Upper lobe of right lung (tissue), 1 donor: ENCODE measurements around the gene TOGARAM2. TPM values are rescaled to one million over a fixed set of nuclear protein-coding genes. Genes with fewer than 3 reads are reported as not detected.

Experiments
- ATAC-seq: fragments of 200-7000 bp; cut with Tn5 transposase; one replicate; pipeline ENCODE4 v1.9.1; 2020; ENCODE audit warnings: mild to moderate bottlenecking, moderate library complexity
- DNase-seq: peaks from one replicate; pipeline ENCODE4 v3.0.0-alpha.2; 2020
- H3K27ac ChIP-seq: fragments of 200-600 bp; one replicate; pipeline ENCODE4 v1.8.0; 2022
- H3K27me3 ChIP-seq: fragments of 200-600 bp; one replicate; pipeline ENCODE4 v1.8.0; 2022; ENCODE audit warnings: mild to moderate bottlenecking
- H3K36me3 ChIP-seq: fragments of 200-600 bp; one replicate; pipeline ENCODE4 v1.8.0; 2022
- H3K4me1 ChIP-seq: fragments of 200-600 bp; one replicate; pipeline ENCODE4 v1.8.0; 2022
- H3K4me3 ChIP-seq: fragments of 200-600 bp; one replicate; pipeline ENCODE4 v1.8.0; 2022; ENCODE audit warnings: mild to moderate bottlenecking
- H3K9me3 ChIP-seq: fragments of 200-600 bp; one replicate; pipeline ENCODE4 v1.8.0; 2022
- intact Hi-C: fragments of 100-400 bp; cut with DNase I; formaldehyde crosslinking; loops from one replicate; pipeline ENCODE4 v1.11.0; 2022
- total RNA-seq: library from RNA; stranded (reverse); fragmentation: NEBNext Ultra II Directional; extraction: Animal tissue kit (Norgen Biotek cat#: 25700); gene quantifications from one replicate; pipeline ENCODE4 v1.2.1, GENCODE V29; 2021
- TF ChIP-seq, protein P1 (sequence below): fragments of 200-600 bp; IDR thresholded peaks from one replicate; pipeline ENCODE4 v1.8.0; 2022; ENCODE audit warnings: antibody characterized with exemption
- donor health status: DM: no; HTN: yes; CAD: no; lungs with severe emphysema.

Gene TOGARAM2
- total RNA-seq, 1 donor from 2014 or later = 0.72 TPM

DNA sequence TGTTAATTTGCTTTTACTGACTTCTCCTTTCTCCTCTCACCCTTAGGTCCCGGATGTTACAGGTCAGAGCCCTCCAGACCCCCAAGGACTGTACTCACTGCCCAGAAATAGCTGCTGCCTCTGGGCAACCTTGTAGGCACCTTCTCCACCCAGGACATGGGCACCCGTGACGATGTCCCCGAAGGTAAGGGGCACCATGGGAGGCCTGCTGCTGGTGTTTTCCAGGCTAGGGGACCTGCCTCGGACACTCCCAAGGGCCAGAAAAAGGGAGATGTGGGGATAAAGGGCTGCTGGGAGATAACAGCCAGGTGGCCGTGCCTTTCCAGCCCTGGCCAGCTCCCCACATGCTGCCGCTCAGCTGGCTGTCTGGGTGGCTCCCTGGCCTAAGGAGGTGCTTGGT is 13.6 kb downstream of the TOGARAM2 start:
- no peaks in the 10 kb centered on the region for H3K9me3 ChIP-seq
- TF ChIP-seq, protein P1, sequence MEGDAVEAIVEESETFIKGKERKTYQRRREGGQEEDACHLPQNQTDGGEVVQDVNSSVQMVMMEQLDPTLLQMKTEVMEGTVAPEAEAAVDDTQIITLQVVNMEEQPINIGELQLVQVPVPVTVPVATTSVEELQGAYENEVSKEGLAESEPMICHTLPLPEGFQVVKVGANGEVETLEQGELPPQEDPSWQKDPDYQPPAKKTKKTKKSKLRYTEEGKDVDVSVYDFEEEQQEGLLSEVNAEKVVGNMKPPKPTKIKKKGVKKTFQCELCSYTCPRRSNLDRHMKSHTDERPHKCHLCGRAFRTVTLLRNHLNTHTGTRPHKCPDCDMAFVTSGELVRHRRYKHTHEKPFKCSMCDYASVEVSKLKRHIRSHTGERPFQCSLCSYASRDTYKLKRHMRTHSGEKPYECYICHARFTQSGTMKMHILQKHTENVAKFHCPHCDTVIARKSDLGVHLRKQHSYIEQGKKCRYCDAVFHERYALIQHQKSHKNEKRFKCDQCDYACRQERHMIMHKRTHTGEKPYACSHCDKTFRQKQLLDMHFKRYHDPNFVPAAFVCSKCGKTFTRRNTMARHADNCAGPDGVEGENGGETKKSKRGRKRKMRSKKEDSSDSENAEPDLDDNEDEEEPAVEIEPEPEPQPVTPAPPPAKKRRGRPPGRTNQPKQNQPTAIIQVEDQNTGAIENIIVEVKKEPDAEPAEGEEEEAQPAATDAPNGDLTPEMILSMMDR = no peak

DNA sequence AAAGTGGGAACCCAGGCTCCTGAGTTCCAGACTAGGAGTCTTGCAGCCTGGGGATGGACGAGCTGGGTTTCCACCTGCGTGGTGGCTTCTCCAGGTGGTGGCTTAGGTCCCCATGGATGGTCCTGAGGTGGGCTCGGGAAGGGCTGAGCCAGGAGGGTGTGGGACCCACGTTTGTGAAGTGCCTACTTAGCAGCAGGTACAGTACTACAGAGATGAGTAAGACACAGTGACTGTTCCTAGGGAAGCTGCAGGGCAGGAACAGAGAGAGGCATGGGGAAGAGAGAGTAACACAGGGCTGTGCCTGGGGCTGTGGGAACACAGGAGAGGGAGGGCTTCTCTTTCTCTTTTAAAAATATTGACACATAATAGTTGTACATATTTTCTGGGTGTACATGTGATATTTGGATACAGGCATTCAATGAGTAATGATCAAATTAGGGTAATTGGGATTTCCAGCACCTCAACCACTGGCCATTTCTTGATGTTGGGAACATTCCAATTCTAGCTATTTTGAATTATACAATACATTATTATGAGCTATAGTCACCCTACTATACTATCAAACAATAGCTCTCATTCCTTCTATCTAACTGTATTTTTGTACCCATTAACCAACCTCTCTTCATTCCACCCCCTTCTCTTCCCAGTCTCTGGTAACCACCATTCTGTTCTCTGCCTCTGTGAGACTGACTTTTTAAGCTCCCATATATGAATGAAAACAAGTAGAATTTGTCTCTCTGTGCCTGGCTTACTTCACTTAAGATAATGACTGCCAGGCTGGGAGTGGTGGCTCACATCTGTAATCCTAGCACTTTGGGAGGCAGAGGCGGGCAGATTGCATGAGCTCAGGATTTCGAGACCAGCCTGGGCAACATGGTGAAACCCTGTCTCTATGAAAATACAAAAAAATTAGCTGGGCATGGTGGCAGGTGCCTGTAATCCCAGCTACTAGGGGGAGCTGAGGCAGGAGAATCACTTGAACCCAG is 15.0 kb downstream of the TOGARAM2 start:
- DNase-seq = no peak
- Histone ChIP-seq H3K27me3 (no peaks in the 10 kb centered on the region), H3K4me1 (peaks cover 7% of the 10 kb centered on the region), H3K4me3 (no peak overlapping the region), H3K36me3 (no peaks in the 10 kb centered on the region), H3K9me3 (no peaks in the 10 kb centered on the region), H3K27ac (no peak overlapping the region)
- intact Hi-C loops = no loop called here
- no peak for ATAC-seq
- TF ChIP-seq, protein P1 = no peak

More for the DNA sequence above, 13.6 kb downstream of the TOGARAM2 start:
- Histone ChIP-seq H3K27me3 (no peaks in the 10 kb centered on the region), H3K4me3 (no peak overlapping the region), H3K27ac (no peak overlapping the region), H3K36me3 (no peaks in the 10 kb centered on the region), H3K4me1 (peaks cover under 1% of the 10 kb centered on the region)
- DNase-seq (no peak), ATAC-seq (no peak)
- intact Hi-C loops = no loop called here

DNA sequence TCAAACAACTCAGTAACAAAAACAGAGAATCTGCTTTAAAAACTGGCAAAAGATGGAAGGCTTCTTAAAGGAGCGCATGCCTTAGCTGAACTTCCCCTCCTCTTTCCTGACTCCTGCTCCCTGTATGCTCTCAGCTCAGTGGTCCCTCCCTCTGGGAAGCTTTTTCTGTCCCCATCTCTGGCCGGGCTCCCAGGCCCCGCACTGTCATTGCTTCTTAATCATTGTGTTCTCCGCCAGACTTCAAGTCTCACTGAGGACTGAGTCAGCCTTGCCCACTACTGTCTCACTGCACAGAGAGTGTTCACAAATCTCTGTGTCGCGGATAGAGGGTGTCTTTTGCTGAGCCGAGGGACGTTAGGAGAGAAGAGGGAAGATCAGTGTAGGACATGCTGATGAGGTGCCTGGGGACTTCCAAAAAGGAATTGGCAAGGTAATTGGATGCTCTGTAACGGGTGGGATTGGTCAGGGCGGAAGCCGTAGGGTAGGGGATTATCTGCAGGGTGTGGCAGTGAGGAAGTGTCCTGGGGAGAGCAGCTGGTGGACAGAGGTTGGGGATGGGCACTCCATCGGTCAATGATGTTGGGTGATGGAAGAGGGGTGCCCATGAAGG is 16.2 kb downstream of the TOGARAM2 start:
- intact Hi-C loops = no loop called here
- TF ChIP-seq, protein P1 = no peak
- H3K9me3 ChIP-seq = no peaks in the 10 kb centered on the region
- no peaks in the 10 kb centered on the region for H3K27me3 ChIP-seq
- H3K4me1 ChIP-seq = peaks cover 7% of the 10 kb centered on the region
- ATAC-seq (no peak), DNase-seq (peak; percentile 26)
- no peak overlapping the region for H3K4me3 ChIP-seq
- H3K27ac ChIP-seq = no peak overlapping the region
- H3K36me3 ChIP-seq = no peaks in the 10 kb centered on the region

DNA sequence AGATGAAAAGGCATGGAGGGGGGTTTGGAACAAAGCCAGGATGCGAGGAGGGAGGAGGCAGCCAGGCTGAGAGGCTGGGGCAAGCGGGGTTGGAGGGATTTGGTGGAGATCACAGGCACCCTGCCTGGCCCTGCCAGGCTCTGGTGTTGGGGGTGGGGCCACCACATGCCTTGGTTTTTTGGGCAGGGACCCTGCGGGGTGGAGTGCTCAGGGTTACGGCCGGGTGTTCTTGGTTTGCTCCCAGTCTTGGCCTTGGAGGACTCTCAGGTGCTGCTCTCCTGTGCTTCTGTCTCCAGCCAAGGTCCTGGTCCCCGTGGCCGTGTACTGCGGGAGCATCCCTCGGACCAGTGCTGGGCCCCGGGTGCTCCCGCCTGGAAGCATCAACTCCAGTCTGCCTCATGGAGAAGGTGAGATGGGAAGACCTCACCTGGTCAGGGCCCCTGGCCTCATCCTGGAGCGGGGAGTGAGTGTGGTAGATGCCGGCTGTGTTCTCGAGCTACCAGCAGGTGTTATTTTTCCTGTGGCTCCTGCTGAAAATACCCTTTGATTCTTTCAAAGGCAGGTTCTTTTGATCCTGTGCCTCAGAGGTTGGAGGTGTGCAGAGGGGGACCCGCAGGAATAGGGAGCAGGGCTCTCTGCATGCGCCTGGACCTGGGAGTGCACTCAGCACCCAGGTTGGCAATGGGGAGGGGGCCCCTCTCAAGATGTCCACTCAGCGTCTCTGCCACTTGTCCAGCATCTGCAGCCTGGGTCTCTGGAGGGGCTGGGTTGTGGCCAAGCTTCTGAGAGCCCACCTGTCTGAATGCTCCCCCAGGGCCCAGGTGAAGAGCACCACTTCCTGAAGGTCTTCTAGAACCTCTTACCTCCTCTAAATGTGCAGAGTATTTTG is 17.0 kb downstream of the TOGARAM2 start:
- H3K27ac ChIP-seq = no peak overlapping the region
- no peaks in the 10 kb centered on the region for H3K27me3 ChIP-seq
- intact Hi-C loops = no loop called here
- H3K4me3 ChIP-seq = no peak overlapping the region
- no peak for ATAC-seq
- no peak for DNase-seq
- no peaks in the 10 kb centered on the region for H3K9me3 ChIP-seq
- H3K36me3 ChIP-seq = no peaks in the 10 kb centered on the region
- peaks cover 7% of the 10 kb centered on the region for H3K4me1 ChIP-seq
- TF ChIP-seq, protein P1 = no peak

DNA sequence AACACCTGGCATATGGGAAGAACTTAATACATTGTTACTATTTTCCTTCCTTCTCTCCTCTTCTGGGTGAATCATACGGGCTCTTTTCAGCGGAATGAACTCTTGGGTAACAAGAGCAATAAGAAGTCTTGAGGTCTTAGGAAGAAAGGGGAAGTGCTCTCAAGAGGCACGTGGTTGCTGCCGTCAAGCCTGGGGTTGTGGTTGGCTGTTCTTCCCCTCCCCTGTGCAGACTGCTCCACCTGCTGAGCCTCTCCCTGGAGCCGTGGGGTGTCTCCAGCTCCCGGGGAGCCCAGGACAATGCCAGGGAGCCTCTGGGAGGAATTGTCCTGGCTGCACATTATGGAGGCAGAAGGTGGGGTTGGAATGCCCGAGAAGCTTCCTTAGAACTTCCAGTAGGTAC is 19.4 kb downstream of the TOGARAM2 start:
- H3K9me3 ChIP-seq = no peaks in the 10 kb centered on the region
- DNase-seq (peak; percentile 84), ATAC-seq (peak; percentile 94)
- peaks cover 7% of the 10 kb centered on the region for H3K4me1 ChIP-seq
- no peak overlapping the region for H3K4me3 ChIP-seq
- no peaks in the 10 kb centered on the region for H3K27me3 ChIP-seq
- TF ChIP-seq, protein P1 = no peak
- H3K36me3 ChIP-seq = no peaks in the 10 kb centered on the region
- no peak overlapping the region for H3K27ac ChIP-seq
- intact Hi-C loops = no loop called here
